WTC11 (cell line): Measurements from ENCODE around the gene TMCO2. TPM values are rescaled to one million over a fixed set of nuclear protein-coding genes. Genes with fewer than 3 reads are reported as not detected.

ENCODE experiments used
- ATAC-seq: fragments of 200-7000 bp; cut with Tn5 transposase; 2 replicates; pipeline ENCODE4 v1.10.0; 2021; ENCODE audit warnings: mild to moderate bottlenecking, moderate library complexity
- CTCF ChIA-PET: fragments of 300-600 bp; sonication (Branson Sonifier 250); formaldehyde crosslinking; loops from one replicate; lab custom pipeline; 2021; ENCODE audit warnings: antibody characterized with exemption; lab: Charles Lee
- POLR2A ChIA-PET: fragments of 350-600 bp; sonication (Branson Sonifier 250); formaldehyde crosslinking; loops from one replicate; lab custom pipeline; 2021; ENCODE audit warnings: antibody characterized with exemption; lab: Charles Lee
- DNase-seq: peaks from one replicate; pipeline ENCODE4 v3.0.0; 2021; ENCODE audit warnings: low spot score
- H3K27ac Mint-ChIP-seq: 2 replicates; pipeline ENCODE4 v1.8.0; 2021; ENCODE audit warnings: mixed read lengths
- H3K27me3 Mint-ChIP-seq: 2 replicates; pipeline ENCODE4 v1.8.0; 2021; ENCODE audit warnings: low read depth, mild to moderate bottlenecking, moderate library complexity, mixed read lengths
- H3K36me3 Mint-ChIP-seq: 2 replicates; pipeline ENCODE4 v1.8.0; 2021; ENCODE audit warnings: mixed read lengths
- H3K4me1 Mint-ChIP-seq: 2 replicates; pipeline ENCODE4 v1.8.0; 2022; ENCODE audit warnings: mixed read lengths
- H3K4me3 Mint-ChIP-seq: 2 replicates; pipeline ENCODE4 v1.8.0; 2021; ENCODE audit warnings: mild to moderate bottlenecking, moderate library complexity, mixed read lengths
- H3K9me3 Mint-ChIP-seq: 2 replicates; pipeline ENCODE4 v1.8.0; 2021; ENCODE audit warnings: mixed read lengths
- ATF6 ChIP-seq: sonication (generic); formaldehyde crosslinking; IDR thresholded peaks from 2 replicates; pipeline ENCODE4 v1.8.1; 2023; ENCODE audit warnings: mild to moderate bottlenecking, missing genetic modification reagents
- CBFB ChIP-seq: sonication (generic); formaldehyde crosslinking; IDR thresholded peaks from 2 replicates; pipeline ENCODE4 v1.8.1; 2022; ENCODE audit warnings: mild to moderate bottlenecking, low read depth, missing genetic modification reagents
- EMX1 ChIP-seq: fragments of 250-450 bp; sonication (Bioruptor Pico); IDR thresholded peaks from 2 replicates; pipeline ENCODE4 v1.8.0; 2021; ENCODE audit warnings: mild to moderate bottlenecking
- ETV6 ChIP-seq: sonication (generic); formaldehyde crosslinking; IDR thresholded peaks from 2 replicates; pipeline ENCODE4 v1.8.1; 2022; ENCODE audit warnings: mild to moderate bottlenecking, missing genetic modification reagents
- FOXK1 ChIP-seq: sonication (generic); formaldehyde crosslinking; IDR thresholded peaks from 2 replicates; pipeline ENCODE4 v1.8.0; 2022; ENCODE audit warnings: mild to moderate bottlenecking, moderate library complexity, missing genetic modification reagents
- FOXP4 ChIP-seq: sonication (generic); formaldehyde crosslinking; IDR thresholded peaks from 2 replicates; pipeline ENCODE4 v1.8.0; 2022; ENCODE audit warnings: mild to moderate bottlenecking, missing genetic modification reagents
- GRHL2 ChIP-seq: fragments of 250-450 bp; sonication (Bioruptor Pico); IDR thresholded peaks from 2 replicates; pipeline ENCODE4 v1.8.0; 2022; ENCODE audit warnings: mild to moderate bottlenecking, moderate library complexity; ENCODE audit not compliant: insufficient replicate concordance, severe bottlenecking
- JUN ChIP-seq: sonication (generic); formaldehyde crosslinking; IDR thresholded peaks from 2 replicates; pipeline ENCODE4 v1.8.0; 2023; ENCODE audit warnings: mild to moderate bottlenecking, missing genetic modification reagents
- MLX ChIP-seq: sonication (generic); formaldehyde crosslinking; IDR thresholded peaks from 2 replicates; pipeline ENCODE4 v1.8.1; 2023; ENCODE audit warnings: mild to moderate bottlenecking, missing genetic modification reagents, moderate library complexity
- MXD4 ChIP-seq: fragments of 250-450 bp; sonication (Bioruptor Pico); IDR thresholded peaks from 2 replicates; pipeline ENCODE4 v1.8.0; 2021; ENCODE audit warnings: mild to moderate bottlenecking, moderate library complexity, borderline replicate concordance
- NFATC4 ChIP-seq: fragments of 250-450 bp; sonication (Bioruptor Pico); IDR thresholded peaks from 2 replicates; pipeline ENCODE4 v1.9.0; 2021; ENCODE audit warnings: mild to moderate bottlenecking
- NR1H2 ChIP-seq: sonication (generic); formaldehyde crosslinking; IDR thresholded peaks from 2 replicates; pipeline ENCODE4 v1.9.0; 2021; ENCODE audit warnings: mild to moderate bottlenecking, moderate library complexity, missing genetic modification reagents
- SOX15 ChIP-seq: fragments of 250-450 bp; sonication (Bioruptor Pico); IDR thresholded peaks from 2 replicates; pipeline ENCODE4 v1.9.0; 2021; ENCODE audit warnings: mild to moderate bottlenecking
- SP1 ChIP-seq: sonication (generic); formaldehyde crosslinking; conservative IDR thresholded peaks from 2 replicates; pipeline ENCODE4 v1.8.1; 2022; ENCODE audit warnings: missing genetic modification reagents
- TP53 ChIP-seq: sonication (generic); formaldehyde crosslinking; IDR thresholded peaks from 2 replicates; pipeline ENCODE4 v1.8.1; 2023; ENCODE audit warnings: mild to moderate bottlenecking, missing genetic modification reagents
- USF2 ChIP-seq: sonication (generic); formaldehyde crosslinking; IDR thresholded peaks from 2 replicates; pipeline ENCODE4 v1.8.1; 2023; ENCODE audit warnings: mild to moderate bottlenecking, missing genetic modification reagents, moderate library complexity
- ZBTB43 ChIP-seq: sonication (generic); formaldehyde crosslinking; IDR thresholded peaks from 2 replicates; pipeline ENCODE4 v1.8.1; 2023; ENCODE audit warnings: mild to moderate bottlenecking, missing genetic modification reagents
- ZNF121 ChIP-seq: sonication (generic); formaldehyde crosslinking; IDR thresholded peaks from 2 replicates; pipeline ENCODE4 v1.8.0; 2023; ENCODE audit warnings: missing genetic modification reagents
- ZNF219 ChIP-seq: sonication (generic); formaldehyde crosslinking; IDR thresholded peaks from 2 replicates; pipeline ENCODE4 v1.8.0; 2023; ENCODE audit warnings: missing genetic modification reagents, mild to moderate bottlenecking, borderline replicate concordance
- ZNF281 ChIP-seq: sonication (generic); formaldehyde crosslinking; IDR thresholded peaks from 2 replicates; pipeline ENCODE4 v1.8.0; 2023; ENCODE audit warnings: mild to moderate bottlenecking, missing genetic modification reagents
- ZNF317 ChIP-seq: sonication (generic); formaldehyde crosslinking; IDR thresholded peaks from 2 replicates; pipeline ENCODE4 v1.8.1; 2023; ENCODE audit warnings: low read depth, mild to moderate bottlenecking, moderate library complexity, missing genetic modification reagents, borderline replicate concordance
- ZNF416 ChIP-seq: fragments of 250-450 bp; sonication (Bioruptor Pico); IDR thresholded peaks from 2 replicates; pipeline ENCODE4 v1.9.0; 2021; ENCODE audit warnings: mild to moderate bottlenecking, inconsistent platforms
- ZSCAN18 ChIP-seq: fragments of 250-450 bp; sonication (Bioruptor Pico); IDR thresholded peaks from 2 replicates; pipeline ENCODE4 v2.1.2; 2022; ENCODE audit warnings: mild to moderate bottlenecking, moderate library complexity
- total RNA-seq: library from RNA; stranded (reverse); gene quantifications from 3 replicates; pipeline ENCODE4 v1.2.3, GENCODE V29; 2021

Gene TMCO2
- total RNA-seq, 1 experiment from 2014 or later: not detected

- ChIA-PET POLR2A (interaction anchor here (0.6 kb wide), 1 partner anchor 138 kb away, joined by 3 read pairs; no protein-coding TSS in a partner anchor), CTCF (interaction anchor here (1.2 to 2.9 kb wide), 4 partner anchors 82 to 112 kb away, joined by 4 to 16 read pairs (median 6); no protein-coding TSS in a partner anchor)
- DNase-seq: no peak
Measured at GRCh38 chr1:40226192-40226591, 21.5 kb upstream of the TMCO2 start.

GRCh38 chr1:40232444-40232843 is 15.3 kb upstream of the TMCO2 start:
- Mint-ChIP-seq H3K27ac (no peak overlapping the region), H3K36me3 (peaks cover 45% of the 10 kb centered on the region), H3K4me1 (no peaks in the 10 kb centered on the region), H3K4me3 (no peak overlapping the region), H3K27me3 (no peaks in the 10 kb centered on the region), H3K9me3 (no peaks in the 10 kb centered on the region)
- POLR2A ChIA-PET: no interaction called here
- ATAC-seq (no peak), DNase-seq (no peak)
- CTCF ChIA-PET: interaction anchor here (1.0 kb wide), 2 partner anchors 89 to 106 kb away, joined by 3 read pairs; no protein-coding TSS in a partner anchor
- TF ChIP-seq ZNF317 (no peak), EMX1 (CRISPR knock-in tag) (no peak), NFATC4 (no peak), JUN (CRISPR knock-in tag) (no peak), ZNF121 (CRISPR knock-in tag) (no peak), ZSCAN18 (no peak), GRHL2 (no peak), SP1 (CRISPR knock-in tag) (no peak), ZNF416 (CRISPR knock-in tag) (no peak), TP53 (CRISPR knock-in tag) (no peak), ATF6 (CRISPR knock-in tag) (no peak), FOXP4 (CRISPR knock-in tag) (no peak)

More at GRCh38 chr1:40226192-40226591, 21.5 kb upstream of the TMCO2 start:
- Mint-ChIP-seq H3K4me1 (no peaks in the 10 kb centered on the region), H3K36me3 (peaks cover 15% of the 10 kb centered on the region), H3K27ac (peak overlapping the region; percentile 74; the same call in 1 of the 2 replicates), H3K4me3 (no peak overlapping the region), H3K9me3 (no peaks in the 10 kb centered on the region), H3K27me3 (no peaks in the 10 kb centered on the region)
- TF ChIP-seq SOX15 (no peak), NR1H2 (CRISPR knock-in tag) (no peak), ZBTB43 (CRISPR knock-in tag) (no peak), USF2 (CRISPR knock-in tag) (no peak), TP53 (CRISPR knock-in tag) (no peak), CBFB (no peak), MXD4 (no peak), ZNF281 (CRISPR knock-in tag) (no peak), FOXK1 (CRISPR knock-in tag) (no peak), ZNF416 (CRISPR knock-in tag) (no peak), ZNF219 (no peak), MLX (CRISPR knock-in tag) (no peak), ETV6 (no peak)
- no peak for ATAC-seq
